HEK293T (cell line): Measurements from ENCODE around the gene ASTE1.
"Not testable (repeated sequence)": the region's sequence is repeated elsewhere in the genome, so short reads cannot be mapped to it uniquely, and the experiment has no call there.

Experiments used
- BHLHE40 ChIP-seq: fragments of 450-650 bp; IDR thresholded peaks from 2 replicates; pipeline ENCODE4 v1.6.1; 2016; ENCODE audit warnings: mild to moderate bottlenecking, moderate library complexity, borderline replicate concordance
- ELF4 ChIP-seq: fragments of 450-650 bp; IDR thresholded peaks from 2 replicates; pipeline ENCODE4 v1.6.1; 2017; ENCODE audit warnings: antibody characterized with exemption
- FOXA1 ChIP-seq: fragments of 450-650 bp; IDR thresholded peaks from 2 replicates; pipeline ENCODE4 v1.6.1; 2016; ENCODE audit warnings: mild to moderate bottlenecking
- FOXK2 ChIP-seq: fragments of 450-650 bp; IDR thresholded peaks from 2 replicates; pipeline ENCODE4 v1.6.1; 2016; ENCODE audit warnings: mild to moderate bottlenecking
- FOXM1 ChIP-seq: fragments of 450-650 bp; IDR thresholded peaks from 2 replicates; pipeline ENCODE4 v1.6.1; 2017; ENCODE audit warnings: mild to moderate bottlenecking, borderline replicate concordance
- NFRKB ChIP-seq: fragments of 450-650 bp; IDR thresholded peaks from 2 replicates; pipeline ENCODE4 v1.6.1; 2016; ENCODE audit warnings: mild to moderate bottlenecking, moderate library complexity
- SUZ12 ChIP-seq: fragments of 450-650 bp; IDR thresholded peaks from 2 replicates; pipeline ENCODE4 v1.6.1; 2016; ENCODE audit warnings: mild to moderate bottlenecking
- ZNF384 ChIP-seq: fragments of 450-650 bp; IDR thresholded peaks from 2 replicates; pipeline ENCODE4 v1.6.1; 2016

DNA sequence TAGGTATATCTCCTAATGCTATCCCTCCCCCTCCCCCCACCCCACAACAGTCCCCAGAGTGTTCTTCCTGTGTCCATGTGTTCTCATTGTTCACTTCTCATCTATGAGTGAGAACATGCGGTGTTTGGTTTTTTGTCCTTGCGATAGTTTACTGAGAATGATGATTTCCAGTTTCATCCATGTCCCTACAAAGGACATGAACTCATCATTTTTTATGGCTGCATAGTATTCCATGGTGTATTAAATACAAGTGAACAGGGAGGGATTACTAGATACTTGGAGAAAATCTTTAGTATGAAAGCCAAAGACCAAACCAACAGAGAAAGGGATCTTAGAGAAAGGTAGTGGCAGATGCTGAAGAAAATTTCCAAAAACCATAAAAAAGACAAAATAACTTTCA lies 54.0 kb downstream of the ASTE1 start:
- TF ChIP-seq ZNF384, BHLHE40, FOXK2, FOXM1, ELF4, SUZ12, NFRKB, FOXA1: not testable (repeated sequence)
